Cardiac muscle cell (in vitro differentiated cells and primary cell): ENCODE results near the gene LRFN3. TPM values are rescaled to one million over a fixed set of nuclear protein-coding genes. Genes with fewer than 3 reads are reported as not detected.
"Not testable (repeated sequence)": the region's sequence is repeated elsewhere in the genome, so short reads cannot be mapped to it uniquely, and the experiment has no call there.

Source experiments
- DNase-seq, 2 donors: peaks; one replicate each; pipeline versions ENCODE4 v3.0.0 to v3.0.0-alpha.2; 2010 to 2017; ENCODE audit warnings: low read depth in 1 of 2, low spot score in 1 of 2
- H3K27ac ChIP-seq: fragments of 200-600 bp; sonication (generic); 2 replicates; pipeline ENCODE4 v1.5.1; 2016
- H3K27me3 ChIP-seq: fragments of 200-600 bp; sonication (generic); 2 replicates; pipeline ENCODE4 v1.6.0; 2016; ENCODE audit warnings: control low read depth
- H3K36me3 ChIP-seq: fragments of 200-600 bp; sonication (generic); 2 replicates; pipeline ENCODE4 v1.5.1; 2016; ENCODE audit warnings: control low read depth
- H3K4me1 ChIP-seq: fragments of 200-600 bp; sonication (generic); 2 replicates; pipeline ENCODE4 v1.8.1; 2017; ENCODE audit warnings: low read depth, mild to moderate bottlenecking, mixed run types
- H3K4me3 ChIP-seq: fragments of 200-600 bp; sonication (generic); 2 replicates; pipeline ENCODE4 v1.5.1; 2016; ENCODE audit warnings: mild to moderate bottlenecking
- H3K9me3 ChIP-seq: fragments of 200-600 bp; sonication (generic); 2 replicates; pipeline ENCODE4 v1.5.1; 2017; ENCODE audit warnings: low read depth, mild to moderate bottlenecking, control low read depth
- polyA plus RNA-seq: library from polyadenylated mRNA; unstranded; fragments of >200 nt; fragmentation: Nextera tagmentation; extraction: Ambion mirVana; gene quantifications from 2 replicates; pipeline ENCODE4 v1.2.1, GENCODE V29; 2016
- total RNA-seq: library from RNA; depleted of rRNA; stranded (reverse); fragments of >200 nt; gene quantifications from 2 replicates; pipeline ENCODE4 v1.2.3, GENCODE V29; 2016
- TF ChIP-seq, protein P1 (sequence below): IDR thresholded peaks from 2 replicates; pipeline ENCODE4 v1.5.1; 2012; ENCODE audit warnings: low read depth, mild to moderate bottlenecking, low read length

Gene LRFN3
- total and polyA plus RNA-seq, 2 experiments from 2014 or later: 14.3 to 16.0 TPM

DNA sequence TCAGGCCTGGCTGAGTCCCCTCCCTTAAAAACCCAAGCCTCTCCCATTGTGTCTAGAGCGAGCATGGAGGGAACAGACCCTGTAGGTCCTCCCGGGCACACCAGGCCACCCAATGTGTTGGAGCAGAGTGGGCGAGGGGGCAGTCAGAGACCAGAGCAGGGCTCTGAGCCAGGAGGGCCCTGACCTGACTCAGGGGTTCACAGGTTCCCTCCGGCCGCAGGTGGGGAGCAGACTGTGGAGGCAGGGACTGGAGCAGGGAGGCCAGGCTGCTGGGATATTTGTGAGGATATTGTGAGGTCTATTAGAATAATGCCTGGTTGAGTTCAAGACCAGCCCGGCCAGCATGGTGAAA is 26.5 kb upstream of the LRFN3 start:
- no peak overlapping the region for H3K27ac ChIP-seq
- TF ChIP-seq, protein P1, sequence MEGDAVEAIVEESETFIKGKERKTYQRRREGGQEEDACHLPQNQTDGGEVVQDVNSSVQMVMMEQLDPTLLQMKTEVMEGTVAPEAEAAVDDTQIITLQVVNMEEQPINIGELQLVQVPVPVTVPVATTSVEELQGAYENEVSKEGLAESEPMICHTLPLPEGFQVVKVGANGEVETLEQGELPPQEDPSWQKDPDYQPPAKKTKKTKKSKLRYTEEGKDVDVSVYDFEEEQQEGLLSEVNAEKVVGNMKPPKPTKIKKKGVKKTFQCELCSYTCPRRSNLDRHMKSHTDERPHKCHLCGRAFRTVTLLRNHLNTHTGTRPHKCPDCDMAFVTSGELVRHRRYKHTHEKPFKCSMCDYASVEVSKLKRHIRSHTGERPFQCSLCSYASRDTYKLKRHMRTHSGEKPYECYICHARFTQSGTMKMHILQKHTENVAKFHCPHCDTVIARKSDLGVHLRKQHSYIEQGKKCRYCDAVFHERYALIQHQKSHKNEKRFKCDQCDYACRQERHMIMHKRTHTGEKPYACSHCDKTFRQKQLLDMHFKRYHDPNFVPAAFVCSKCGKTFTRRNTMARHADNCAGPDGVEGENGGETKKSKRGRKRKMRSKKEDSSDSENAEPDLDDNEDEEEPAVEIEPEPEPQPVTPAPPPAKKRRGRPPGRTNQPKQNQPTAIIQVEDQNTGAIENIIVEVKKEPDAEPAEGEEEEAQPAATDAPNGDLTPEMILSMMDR: no peak

DNA sequence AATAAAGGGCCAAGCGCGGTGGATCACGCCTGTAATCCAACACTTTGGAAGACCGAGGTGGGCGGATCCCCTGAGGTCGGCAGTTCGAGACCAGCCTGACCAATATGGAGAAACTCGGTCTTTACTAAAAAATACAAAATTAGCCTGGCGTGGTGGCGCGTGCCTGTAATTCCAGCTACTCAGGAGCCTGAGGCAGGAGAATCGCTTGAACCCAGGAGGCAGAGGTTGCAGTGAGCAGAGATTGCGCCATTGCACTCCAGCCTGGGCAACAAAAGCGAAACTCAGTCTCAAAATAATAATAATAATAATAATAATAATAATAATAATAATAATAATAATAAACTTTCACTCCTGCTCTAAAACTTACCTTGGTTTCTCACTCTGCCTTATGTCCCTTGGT is 25.8 kb upstream of the LRFN3 start:
- H3K9me3 ChIP-seq, H3K27ac ChIP-seq, DNase-seq, H3K27me3 ChIP-seq, H3K36me3 ChIP-seq, H3K4me3 ChIP-seq: not testable (repeated sequence)
- H3K4me1 ChIP-seq: peaks cover 12% of the 10 kb centered on the region

More for the DNA sequence above, 26.5 kb upstream of the LRFN3 start:
- Histone ChIP-seq H3K27me3 (no peaks in the 10 kb centered on the region), H3K9me3 (no peaks in the 10 kb centered on the region), H3K36me3 (no peaks in the 10 kb centered on the region), H3K4me1 (peaks cover 12% of the 10 kb centered on the region), H3K4me3 (no peak overlapping the region)
- no peak for DNase-seq

DNA sequence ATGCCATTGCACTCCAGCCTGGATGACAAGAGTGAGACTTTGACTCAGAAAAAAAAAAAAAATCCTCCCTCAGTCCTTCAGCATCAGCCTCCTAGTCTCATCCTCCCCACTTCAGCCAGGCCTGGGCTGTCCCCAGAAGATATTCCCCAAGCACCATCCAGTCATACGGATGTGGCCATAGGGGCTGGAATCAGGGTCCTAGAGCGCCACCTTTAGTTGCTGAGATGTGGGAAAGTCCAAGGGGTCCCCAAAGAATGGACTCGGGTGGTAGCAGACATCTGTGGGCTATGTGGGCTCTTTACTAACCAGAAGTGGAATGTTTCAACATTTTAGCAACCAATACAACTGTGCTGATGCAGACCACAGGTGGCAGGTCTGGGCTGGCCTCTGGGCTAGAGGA is 25.0 kb upstream of the LRFN3 start:
- no peak for DNase-seq

DNA sequence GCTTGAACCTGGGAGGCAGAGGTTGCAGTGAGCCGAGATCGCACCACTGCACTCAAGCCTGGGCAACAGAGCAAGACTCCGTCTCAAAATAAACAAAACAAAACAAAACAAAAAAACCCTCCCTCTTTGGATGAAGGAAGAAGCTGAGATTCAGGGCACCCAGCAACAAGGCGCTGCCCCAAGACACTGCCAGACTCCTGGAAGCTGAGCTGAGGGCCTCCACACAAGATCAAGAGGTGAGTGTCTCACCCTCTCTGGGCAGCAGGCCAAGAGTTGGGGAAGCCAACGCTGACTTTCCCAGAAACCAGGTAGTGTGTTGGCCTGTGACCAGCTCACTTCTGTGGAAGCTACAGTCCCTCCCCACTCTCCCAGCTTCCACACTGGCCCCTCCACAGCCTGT is 24.4 kb upstream of the LRFN3 start:
- Histone ChIP-seq H3K27ac (no peak overlapping the region), H3K4me3 (no peak overlapping the region), H3K4me1 (peaks cover 10% of the 10 kb centered on the region), H3K9me3 (no peaks in the 10 kb centered on the region), H3K36me3 (no peaks in the 10 kb centered on the region), H3K27me3 (no peaks in the 10 kb centered on the region)
- no peak for DNase-seq
- TF ChIP-seq, protein P1: no peak

More for the DNA sequence above, 25.0 kb upstream of the LRFN3 start:
- no peaks in the 10 kb centered on the region for H3K27me3 ChIP-seq
- no peaks in the 10 kb centered on the region for H3K36me3 ChIP-seq
- no peak overlapping the region for H3K27ac ChIP-seq
- TF ChIP-seq, protein P1: no peak
- peaks cover 12% of the 10 kb centered on the region for H3K4me1 ChIP-seq
- no peaks in the 10 kb centered on the region for H3K9me3 ChIP-seq
- no peak overlapping the region for H3K4me3 ChIP-seq

DNA sequence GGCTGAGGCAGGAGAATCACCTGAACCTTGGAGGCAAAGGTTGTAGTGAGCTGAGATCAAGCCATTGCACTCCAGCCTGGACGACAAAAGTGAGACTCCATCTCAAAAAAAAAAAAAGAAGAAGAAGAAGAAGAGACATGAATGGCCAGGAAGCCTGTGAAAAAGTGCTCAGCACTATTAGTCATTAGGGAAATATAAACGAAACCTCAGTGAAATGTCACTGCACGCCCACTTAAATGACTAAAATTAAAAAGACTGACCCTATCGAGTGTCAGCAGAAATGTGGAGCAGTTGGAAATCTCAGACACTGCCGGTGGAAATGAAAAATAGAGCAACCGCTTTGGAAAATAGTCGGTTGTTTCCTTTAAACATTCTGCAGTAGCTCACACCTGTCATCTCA is 22.6 kb upstream of the LRFN3 start:
- Histone ChIP-seq H3K4me3 (no peak overlapping the region), H3K36me3 (no peaks in the 10 kb centered on the region), H3K9me3 (no peaks in the 10 kb centered on the region), H3K4me1 (no peaks in the 10 kb centered on the region), H3K27me3 (no peaks in the 10 kb centered on the region), H3K27ac (no peak overlapping the region)
- DNase-seq: no peak
- TF ChIP-seq, protein P1: no peak

DNA sequence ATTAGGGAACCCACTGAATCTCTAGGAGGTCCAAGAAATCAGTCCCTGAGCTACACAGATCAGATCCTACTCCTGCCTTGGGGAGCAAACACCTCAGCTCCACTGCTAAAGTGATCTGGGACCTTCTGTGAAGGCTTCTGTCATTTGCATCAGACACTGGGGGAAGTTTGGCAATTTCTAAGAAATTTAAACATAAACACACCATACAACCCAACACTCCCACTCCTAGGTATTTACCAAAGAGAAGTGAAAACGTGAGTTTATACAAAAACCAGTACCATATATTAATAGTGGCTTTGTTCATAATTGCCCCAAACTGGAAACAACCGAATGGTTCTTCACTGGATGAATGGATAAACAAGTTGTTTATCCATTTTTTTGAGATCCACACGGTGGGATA is 20.7 kb upstream of the LRFN3 start:
- no peak for DNase-seq
- H3K4me3 ChIP-seq: no peak overlapping the region
- TF ChIP-seq, protein P1: no peak
- no peaks in the 10 kb centered on the region for H3K4me1 ChIP-seq
- H3K27me3 ChIP-seq: no peaks in the 10 kb centered on the region
- H3K36me3 ChIP-seq: no peaks in the 10 kb centered on the region
- no peaks in the 10 kb centered on the region for H3K9me3 ChIP-seq
- no peak overlapping the region for H3K27ac ChIP-seq
